GM06990 (cell line): ENCODE measurements around the gene VWA3B.

Source experiments
- DNase-seq: peaks from one replicate; pipeline ENCODE4 v3.0.0-alpha.2; 2011; ENCODE audit not compliant: insufficient read length; ENCODE audit errors: extremely low read depth
- H3K27me3 ChIP-seq: replicated peaks from 2 replicates; pipeline ENCODE4 v1.6.0; 2011; ENCODE audit warnings: low read length; ENCODE audit not compliant: control insufficient read depth, insufficient read depth
- H3K36me3 ChIP-seq: 2 replicates; pipeline ENCODE4 v1.5.1; 2011; ENCODE audit warnings: low read length; ENCODE audit not compliant: control insufficient read depth, insufficient read depth
- H3K4me3 ChIP-seq: replicated peaks from 2 replicates; pipeline ENCODE4 v1.5.1; 2011; ENCODE audit warnings: low read depth, mild to moderate bottlenecking, control low read depth, low read length
- TF ChIP-seq, protein P1 (sequence below): IDR thresholded peaks from 2 replicates; pipeline ENCODE4 v1.5.1; 2011; ENCODE audit warnings: low read length, control low read depth, mild to moderate bottlenecking, inconsistent platforms; ENCODE audit not compliant: insufficient read depth, poor library complexity, severe bottlenecking

The VWA3B gene

GRCh38 chr2:98165516-98166071 lies 78.6 kb downstream of the VWA3B start:
- DNase-seq, result no peak
- TF ChIP-seq, protein P1, sequence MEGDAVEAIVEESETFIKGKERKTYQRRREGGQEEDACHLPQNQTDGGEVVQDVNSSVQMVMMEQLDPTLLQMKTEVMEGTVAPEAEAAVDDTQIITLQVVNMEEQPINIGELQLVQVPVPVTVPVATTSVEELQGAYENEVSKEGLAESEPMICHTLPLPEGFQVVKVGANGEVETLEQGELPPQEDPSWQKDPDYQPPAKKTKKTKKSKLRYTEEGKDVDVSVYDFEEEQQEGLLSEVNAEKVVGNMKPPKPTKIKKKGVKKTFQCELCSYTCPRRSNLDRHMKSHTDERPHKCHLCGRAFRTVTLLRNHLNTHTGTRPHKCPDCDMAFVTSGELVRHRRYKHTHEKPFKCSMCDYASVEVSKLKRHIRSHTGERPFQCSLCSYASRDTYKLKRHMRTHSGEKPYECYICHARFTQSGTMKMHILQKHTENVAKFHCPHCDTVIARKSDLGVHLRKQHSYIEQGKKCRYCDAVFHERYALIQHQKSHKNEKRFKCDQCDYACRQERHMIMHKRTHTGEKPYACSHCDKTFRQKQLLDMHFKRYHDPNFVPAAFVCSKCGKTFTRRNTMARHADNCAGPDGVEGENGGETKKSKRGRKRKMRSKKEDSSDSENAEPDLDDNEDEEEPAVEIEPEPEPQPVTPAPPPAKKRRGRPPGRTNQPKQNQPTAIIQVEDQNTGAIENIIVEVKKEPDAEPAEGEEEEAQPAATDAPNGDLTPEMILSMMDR, result no peak
- Histone ChIP-seq H3K36me3 (no peaks in the 10 kb centered on the region), H3K4me3 (no peak overlapping the region), H3K27me3 (0 out of 2 replicates have a peak, but pooled peaks cover under 1% of the 10 kb centered on the region)

DNA sequence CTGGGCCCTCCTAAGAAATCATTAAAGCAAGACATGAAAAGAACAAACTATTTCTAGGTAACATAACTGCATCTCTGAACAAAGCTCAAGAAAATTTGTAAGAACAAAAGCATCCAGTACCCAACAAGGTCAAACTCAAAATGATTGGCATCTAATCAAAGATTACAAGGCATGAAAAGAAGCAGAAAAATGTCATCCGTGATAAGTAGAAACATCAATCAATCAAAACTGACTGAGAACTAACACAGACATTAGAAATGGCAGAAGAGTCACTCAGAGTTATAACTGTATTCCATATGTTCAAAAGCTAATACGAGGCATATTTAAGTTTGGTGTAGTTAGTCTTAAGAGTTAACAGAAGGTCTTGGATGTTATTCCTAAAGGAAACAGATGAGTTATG lies 80.9 kb downstream of the VWA3B start:
- H3K27me3 ChIP-seq, result no peaks in the 10 kb centered on the region
- DNase-seq, result no peak
- H3K36me3 ChIP-seq, result no peaks in the 10 kb centered on the region
- no peak overlapping the region for H3K4me3 ChIP-seq
- TF ChIP-seq, protein P1, result no peak

- TF ChIP-seq, protein P1, result no peak
- no peaks in the 10 kb centered on the region for H3K36me3 ChIP-seq
- no peak overlapping the region for H3K4me3 ChIP-seq
- no peaks in the 10 kb centered on the region for H3K27me3 ChIP-seq
- no peak for DNase-seq
Observed at GRCh38 chr2:98170076-98170475, 83.1 kb downstream of the VWA3B start.

- no peak for DNase-seq
- Histone ChIP-seq H3K4me3 (no peak overlapping the region), H3K27me3 (no peaks in the 10 kb centered on the region; the same call in 1 of the 2 replicates), H3K36me3 (no peaks in the 10 kb centered on the region)
- TF ChIP-seq, protein P1, result no peak
Observed at GRCh38 chr2:98172150-98172765, 85.3 kb downstream of the VWA3B start.

GRCh38 chr2:98172951-98173350 lies 86.0 kb downstream of the VWA3B start:
- TF ChIP-seq, protein P1, result no peak
- Histone ChIP-seq H3K27me3 (no peaks in the 10 kb centered on the region; the same call in 1 of the 2 replicates), H3K4me3 (no peak overlapping the region), H3K36me3 (no peaks in the 10 kb centered on the region)
- DNase-seq, result no peak

- Histone ChIP-seq H3K27me3 (no peaks in the 10 kb centered on the region; the same call in none of the 2 replicates), H3K4me3 (no peak overlapping the region)
- DNase-seq, result no peak
Observed at GRCh38 chr2:98175811-98176210, 88.8 kb downstream of the VWA3B start.

More at GRCh38 chr2:98175811-98176210, 88.8 kb downstream of the VWA3B start:
- TF ChIP-seq, protein P1, result no peak
- no peaks in the 10 kb centered on the region for H3K36me3 ChIP-seq
